ENCODE data around the gene CYB561A3.

The CYB561A3 gene

GRCh38 chr11:61350336-61350735 is 11.3 kb downstream of the CYB561A3 start:
- TF ChIP-seq CTCF (IDR thresholded peaks at IDR 0.05; ENCODE audit: extremely low read depth, missing control alignments): no peak
- no peak for DNase-seq (ENCODE audit: low spot score)

GRCh38 chr11:61349916-61350315 is 11.8 kb downstream of the CYB561A3 start:
- TF ChIP-seq CTCF (IDR thresholded peaks at IDR 0.05; ENCODE audit: extremely low read depth, missing control alignments): no peak
- DNase-seq (ENCODE audit: low spot score): no peak

- DNase-seq (ENCODE audit: low spot score): no peak
- no peak for TF ChIP-seq CTCF (IDR thresholded peaks at IDR 0.05; ENCODE audit: extremely low read depth, missing control alignments)
These were observed 12.4 kb downstream of the CYB561A3 start for GRCh38 chr11:61349189-61349751.

GRCh38 chr11:61347916-61348461 is 13.7 kb downstream of the CYB561A3 start:
- no peak for DNase-seq (ENCODE audit: low spot score)
- TF ChIP-seq CTCF (IDR thresholded peaks at IDR 0.05; ENCODE audit: extremely low read depth, missing control alignments): no peak

GRCh38 chr11:61345954-61346843 is 15.5 kb downstream of the CYB561A3 start:
- no peak for DNase-seq (ENCODE audit: low spot score)
- TF ChIP-seq CTCF (IDR thresholded peaks at IDR 0.05; ENCODE audit: extremely low read depth, missing control alignments): no peak

- no peak for TF ChIP-seq CTCF (IDR thresholded peaks at IDR 0.05; ENCODE audit: extremely low read depth, missing control alignments)
- DNase-seq (ENCODE audit: low spot score): no peak
These were observed 16.5 kb downstream of the CYB561A3 start for GRCh38 chr11:61345170-61345610.

All from GM20000 (cell line).